Measurements from ENCODE around the gene FCRL5. TPM values are rescaled to one million over a fixed set of nuclear protein-coding genes. Genes with fewer than 3 reads are reported as not detected.

Gene FCRL5
- total and polyA plus RNA-seq, 9 of the 15 experiments (the other 6 are each of a cell fraction or from before 2014, with no cell fraction given), result not detected

- TF ChIP-seq SMAD1 (IDR thresholded peaks at IDR 0.05; ENCODE audit: low read depth, low read length, partially characterized antibody) (no peak), NRF1 (conservative IDR thresholded peaks at IDR 0.05 in 1 of 2, IDR thresholded peaks at IDR 0.05 in 1 of 2) (no peak), ZNF263 (CRISPR knock-in tag; IDR thresholded peaks at IDR 0.05; ENCODE audit: borderline replicate concordance) (no peak), BMI1 (IDR thresholded peaks at IDR 0.05; ENCODE audit: low read length) (no peak), RHOXF2B (CRISPR knock-in tag; conservative IDR thresholded peaks at IDR 0.05) (no peak), TAF15 (IDR thresholded peaks at IDR 0.05; ENCODE audit: low read depth, low read length) (no peak), PHB (CRISPR knock-in tag; IDR thresholded peaks at IDR 0.05) (no peak), MLX (CRISPR knock-in tag; conservative IDR thresholded peaks at IDR 0.05) (no peak), TAL1 (IDR thresholded peaks at IDR 0.05) (no peak), ATF1 (CRISPR knock-in tag; IDR thresholded peaks at IDR 0.05) (no peak), ATF1 (tag; IDR thresholded peaks at IDR 0.05) (no peak), MIER1 (IDR thresholded peaks at IDR 0.05; ENCODE audit: low read depth) (no peak)
- TF ChIP-seq, protein P1, sequence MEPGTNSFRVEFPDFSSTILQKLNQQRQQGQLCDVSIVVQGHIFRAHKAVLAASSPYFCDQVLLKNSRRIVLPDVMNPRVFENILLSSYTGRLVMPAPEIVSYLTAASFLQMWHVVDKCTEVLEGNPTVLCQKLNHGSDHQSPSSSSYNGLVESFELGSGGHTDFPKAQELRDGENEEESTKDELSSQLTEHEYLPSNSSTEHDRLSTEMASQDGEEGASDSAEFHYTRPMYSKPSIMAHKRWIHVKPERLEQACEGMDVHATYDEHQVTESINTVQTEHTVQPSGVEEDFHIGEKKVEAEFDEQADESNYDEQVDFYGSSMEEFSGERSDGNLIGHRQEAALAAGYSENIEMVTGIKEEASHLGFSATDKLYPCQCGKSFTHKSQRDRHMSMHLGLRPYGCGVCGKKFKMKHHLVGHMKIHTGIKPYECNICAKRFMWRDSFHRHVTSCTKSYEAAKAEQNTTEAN (CRISPR knock-in tag; IDR thresholded peaks at IDR 0.05), result no peak
- WGBS (ENCODE audit: insufficient coverage, low coverage, missing lambda C conversion rate), result 0% methylated on average over 2 of the region's 2 CpGs
- Histone ChIP-seq H4K20me1 (replicated peaks; ENCODE audit: control insufficient read depth, insufficient read depth, low read length) (no peaks in the 10 kb centered on the region), H3K79me2 (ENCODE audit: control insufficient read depth, insufficient read depth, low read length) (no peaks in the 10 kb centered on the region), H3K4me1 (replicated peaks in 1 of 2; ENCODE audit: control insufficient read depth in 2 of 2, insufficient read depth in 2 of 2, low read length in 2 of 2) (no peaks in the 10 kb centered on the region; a peak in 1 of 5 replicates), H3K27ac (ENCODE audit: extremely low read depth, low read depth, low read length) (no peak overlapping the region), H3K9me1 (ENCODE audit: control insufficient read depth, insufficient read depth, low read length) (no peaks in the 10 kb centered on the region), H3K4me2 (ENCODE audit: insufficient read depth, low read length) (no peak overlapping the region), H3K9me3 (replicated peaks; ENCODE audit: control insufficient read depth, insufficient read depth, low read depth, low read length) (no peaks in the 10 kb centered on the region), H3K27me3 (ENCODE audit: control insufficient read depth in 2 of 2, insufficient read depth in 2 of 2, low read length in 2 of 2) (no peaks in the 10 kb centered on the region; a peak in 3 of 5 replicates), H3K4me3 (no peak overlapping the region), H3K9ac (ENCODE audit: insufficient read depth in 1 of 2, low read depth in 2 of 2, low read length in 2 of 2) (no peak overlapping the region), H2AFZ (ENCODE audit: low read depth, low read length) (no peak overlapping the region), H3K36me3 (ENCODE audit: control insufficient read depth, insufficient read depth, low read length) (no peaks in the 10 kb centered on the region)
- intact Hi-C loops (cut with micrococcal nuclease) (no loop called here), in situ Hi-C loops (cut with MboI) (no loop called here)
- no peak for DNase-seq (ENCODE audit: extremely low read depth in 1 of 4, low spot score in 3 of 4)
- FAIRE-seq, result no peak
- ATAC-seq, result no peak
- CTCF ChIA-PET (ENCODE audit: low intra/inter-chr PET ratio), result no interaction called here
- BruUV-seq (replicated peaks), result no TSS peak
- POLR2A ChIA-PET, result interaction anchor here (0.7 kb wide), 1 partner anchor 364 kb away, joined by 3 read pairs; no protein-coding TSS in a partner anchor
Measured at GRCh38 chr1:157562515-157562914, 10.2 kb upstream of the FCRL5 start.

All from K562 (cell line).